Ascending aorta (tissue), 2 donors: ENCODE data around the gene QTRT2. TPM values are rescaled to one million over a fixed set of nuclear protein-coding genes. Genes with fewer than 3 reads are reported as not detected.

ENCODE experiments used
- DNase-seq, 2 donors: peaks; one replicate each; pipeline ENCODE4 v3.0.0-alpha.2; 2019; ENCODE audit warnings: low spot score in 2 of 2
- H3K27ac ChIP-seq, 2 donors: fragments of 200-600 bp; sonication (generic); one replicate each; pipeline ENCODE4 v1.5.1; 2016 to 2017; ENCODE audit warnings: mild to moderate bottlenecking in 1 of 2
- H3K27me3 ChIP-seq: fragments of 200-600 bp; sonication (generic); one replicate; pipeline ENCODE4 v1.5.1; 2017
- H3K36me3 ChIP-seq, 2 donors: fragments of 200-600 bp; sonication (generic); one replicate each; pipeline ENCODE4 v1.5.1; 2016
- H3K4me1 ChIP-seq, 2 donors: fragments of 200-600 bp; sonication (generic); one replicate each; pipeline ENCODE4 v1.5.1; 2016 to 2017; ENCODE audit warnings: mild to moderate bottlenecking in 1 of 2
- H3K4me3 ChIP-seq, 2 donors: fragments of 200-600 bp; sonication (generic); one replicate each; pipeline ENCODE4 v1.5.1; 2016 to 2017; ENCODE audit warnings: mild to moderate bottlenecking in 1 of 2
- H3K9me3 ChIP-seq, 2 donors: fragments of 200-600 bp; sonication (generic); one replicate each; pipeline ENCODE4 v1.5.1; 2016
- intact Hi-C: fragments of 100-400 bp; cut with DNase I; formaldehyde crosslinking; loops from one replicate; pipeline ENCODE4 v1.15.1; 2023
- total RNA-seq: library from RNA; depleted of rRNA; stranded (reverse); fragments of >200 nt; gene quantifications from one replicate; pipeline ENCODE4 v1.1.0, GENCODE V29; 2016
- TF ChIP-seq, protein P1 (sequence below), 3 experiments: fragments of 200-600 bp in 2 of 3; fragments of 450-650 bp in 1 of 3; sonication (generic) in 2 of 3; IDR thresholded peaks; one replicate each; pipeline ENCODE4 v1.5.1; 2016 to 2019; ENCODE audit warnings: antibody characterized with exemption in 3 of 3, mild to moderate bottlenecking in 1 of 3, moderate library complexity in 1 of 3

The QTRT2 gene
- total RNA-seq, 1 donor from 2014 or later = 9.5 TPM

DNA sequence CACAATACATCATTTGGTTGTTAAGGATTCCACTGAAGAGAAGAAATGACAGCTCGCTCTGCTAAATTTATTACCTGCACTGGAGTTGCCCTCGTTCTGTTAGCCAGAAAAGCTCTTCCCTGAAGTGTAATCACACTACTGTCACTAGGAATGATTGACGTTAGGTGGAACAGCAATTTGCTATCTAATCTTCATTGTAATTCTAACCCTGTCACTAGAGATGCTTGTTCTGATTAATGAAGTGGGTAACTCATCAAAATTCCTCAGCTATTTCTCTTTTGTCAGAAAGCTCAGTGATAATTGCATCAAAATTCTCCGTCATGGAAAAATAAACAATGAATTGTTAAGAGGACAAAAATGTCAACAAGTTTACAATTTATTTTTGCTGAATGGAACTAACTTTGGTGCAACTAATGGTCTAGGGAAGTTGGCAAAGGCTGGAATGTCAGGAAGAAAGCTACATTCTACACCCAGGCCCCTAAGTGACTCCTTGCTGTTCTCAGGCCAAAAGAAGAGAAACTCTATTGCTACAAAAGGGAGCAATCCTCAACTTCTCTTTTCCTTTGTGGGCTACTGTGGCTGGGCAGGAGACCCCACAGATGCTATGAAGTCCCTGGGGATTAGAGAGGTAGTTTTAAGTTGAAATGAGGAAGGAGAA, 34.3 kb upstream of the QTRT2 start:
- Histone ChIP-seq H3K27ac (no peak overlapping the region), H3K9me3 (no peaks in the 10 kb centered on the region), H3K27me3 (no peaks in the 10 kb centered on the region), H3K4me1 (no peaks in the 10 kb centered on the region), H3K36me3 (no peaks in the 10 kb centered on the region), H3K4me3 (no peak overlapping the region)
- no peak for DNase-seq
- TF ChIP-seq, protein P1, sequence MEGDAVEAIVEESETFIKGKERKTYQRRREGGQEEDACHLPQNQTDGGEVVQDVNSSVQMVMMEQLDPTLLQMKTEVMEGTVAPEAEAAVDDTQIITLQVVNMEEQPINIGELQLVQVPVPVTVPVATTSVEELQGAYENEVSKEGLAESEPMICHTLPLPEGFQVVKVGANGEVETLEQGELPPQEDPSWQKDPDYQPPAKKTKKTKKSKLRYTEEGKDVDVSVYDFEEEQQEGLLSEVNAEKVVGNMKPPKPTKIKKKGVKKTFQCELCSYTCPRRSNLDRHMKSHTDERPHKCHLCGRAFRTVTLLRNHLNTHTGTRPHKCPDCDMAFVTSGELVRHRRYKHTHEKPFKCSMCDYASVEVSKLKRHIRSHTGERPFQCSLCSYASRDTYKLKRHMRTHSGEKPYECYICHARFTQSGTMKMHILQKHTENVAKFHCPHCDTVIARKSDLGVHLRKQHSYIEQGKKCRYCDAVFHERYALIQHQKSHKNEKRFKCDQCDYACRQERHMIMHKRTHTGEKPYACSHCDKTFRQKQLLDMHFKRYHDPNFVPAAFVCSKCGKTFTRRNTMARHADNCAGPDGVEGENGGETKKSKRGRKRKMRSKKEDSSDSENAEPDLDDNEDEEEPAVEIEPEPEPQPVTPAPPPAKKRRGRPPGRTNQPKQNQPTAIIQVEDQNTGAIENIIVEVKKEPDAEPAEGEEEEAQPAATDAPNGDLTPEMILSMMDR (IDR thresholded peaks at IDR 0.05) = no peak
- intact Hi-C loops = no loop called here

DNA sequence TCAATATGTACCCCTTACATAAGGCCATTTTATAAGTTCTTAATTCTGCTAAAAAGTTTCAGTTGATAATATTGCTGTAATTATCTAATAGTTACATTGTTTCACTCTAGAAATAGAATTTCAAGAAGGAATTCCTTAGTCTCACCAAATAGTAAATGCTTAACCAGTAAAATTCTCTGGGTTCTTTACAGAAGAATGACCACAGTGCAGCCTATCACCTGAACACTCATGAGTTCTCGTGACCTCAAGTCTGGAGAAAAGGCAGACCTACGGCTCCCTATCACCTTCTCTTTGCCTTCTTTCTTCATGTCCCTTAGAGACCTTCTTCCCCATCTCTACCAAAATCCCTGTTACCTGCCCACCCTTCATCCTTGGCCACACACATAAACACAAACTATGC, 31.1 kb upstream of the QTRT2 start:
- Histone ChIP-seq H3K27me3 (no peaks in the 10 kb centered on the region), H3K4me1 (no peaks in the 10 kb centered on the region), H3K36me3 (no peaks in the 10 kb centered on the region), H3K9me3 (no peaks in the 10 kb centered on the region), H3K4me3 (no peak overlapping the region), H3K27ac (no peak overlapping the region)
- intact Hi-C loops = no loop called here
- TF ChIP-seq, protein P1 (IDR thresholded peaks at IDR 0.05) = no peak
- DNase-seq = no peak

DNA sequence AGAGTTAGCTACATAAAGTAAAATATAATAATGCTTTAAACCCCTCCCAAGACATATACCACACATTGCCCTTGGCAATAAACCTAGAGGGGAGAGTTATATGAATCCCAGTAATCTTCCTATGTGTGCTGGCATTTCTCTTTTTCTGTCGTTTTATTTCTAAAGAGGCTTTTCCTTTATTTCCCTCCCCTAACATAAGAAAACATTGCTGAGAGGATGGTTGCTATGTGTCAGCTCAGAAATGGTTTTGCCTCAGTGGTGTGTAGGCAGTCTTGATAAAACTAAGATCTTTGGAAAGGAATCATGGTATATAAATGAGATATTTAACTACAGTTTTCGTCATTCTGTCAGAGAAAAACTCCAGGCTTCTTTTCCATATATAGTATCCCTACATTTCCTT, 30.2 kb upstream of the QTRT2 start:
- Histone ChIP-seq H3K4me1 (no peaks in the 10 kb centered on the region), H3K36me3 (peaks cover 0 to 3% of the 10 kb centered on the region in 2 donors), H3K4me3 (no peak overlapping the region), H3K27me3 (no peaks in the 10 kb centered on the region), H3K9me3 (no peaks in the 10 kb centered on the region), H3K27ac (no peak overlapping the region)
- TF ChIP-seq, protein P1 (IDR thresholded peaks at IDR 0.05) = no peak
- intact Hi-C loops = no loop called here
- no peak for DNase-seq

DNA sequence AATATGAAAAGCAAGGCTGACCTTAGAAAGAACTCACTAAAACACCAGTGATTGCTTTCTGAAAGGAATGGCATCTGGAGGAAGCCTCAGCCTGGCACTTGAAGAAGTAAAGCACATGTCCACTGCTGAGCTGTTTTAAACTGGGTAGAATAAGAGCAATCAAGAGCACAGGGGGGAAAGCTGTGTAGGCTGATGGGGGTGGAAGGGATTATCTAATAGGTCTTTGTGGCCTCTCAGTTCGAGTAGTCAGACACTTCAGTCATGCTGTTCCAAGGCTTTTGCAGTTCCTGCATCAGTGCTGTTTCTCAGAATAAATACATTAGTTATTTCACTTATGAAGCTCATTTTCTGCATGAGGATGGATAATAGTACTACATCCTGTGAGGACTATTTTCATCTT, 22.8 kb upstream of the QTRT2 start:
- no peak for DNase-seq
- intact Hi-C loops = no loop called here
- Histone ChIP-seq H3K27me3 (no peaks in the 10 kb centered on the region), H3K9me3 (no peaks in the 10 kb centered on the region), H3K4me3 (no peak overlapping the region), H3K4me1 (no peaks in the 10 kb centered on the region), H3K36me3 (peaks cover 8 to 9% of the 10 kb centered on the region in 2 donors), H3K27ac (no peak overlapping the region)
- TF ChIP-seq, protein P1 (IDR thresholded peaks at IDR 0.05) = no peak

DNA sequence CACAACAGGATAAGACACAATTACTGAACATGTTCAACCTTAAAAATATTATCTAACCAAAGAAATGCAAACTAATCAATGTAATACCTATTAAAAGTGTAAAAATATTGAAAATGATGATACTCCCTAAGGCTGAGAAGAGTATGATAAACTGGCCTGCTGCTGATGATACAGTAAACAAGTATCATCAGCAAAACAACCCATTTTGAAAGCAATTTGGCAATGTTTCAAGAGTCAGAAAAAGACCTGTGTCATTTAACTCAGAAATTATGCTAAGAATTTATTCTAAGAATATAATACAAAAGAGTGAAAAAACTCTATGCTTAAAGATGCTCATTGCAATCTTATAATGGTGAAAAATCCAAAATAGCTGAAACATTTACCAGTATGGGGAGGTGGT, 22.3 kb upstream of the QTRT2 start:
- intact Hi-C loops = no loop called here
- Histone ChIP-seq H3K36me3 (peaks cover 8 to 9% of the 10 kb centered on the region in 2 donors), H3K27me3 (no peaks in the 10 kb centered on the region), H3K27ac (no peak overlapping the region), H3K4me3 (no peak overlapping the region), H3K9me3 (no peaks in the 10 kb centered on the region), H3K4me1 (no peaks in the 10 kb centered on the region)
- TF ChIP-seq, protein P1 (IDR thresholded peaks at IDR 0.05) = no peak
- DNase-seq = no peak
